B cell (primary cell): Measurements from ENCODE around the gene IDH3A. TPM values are rescaled to one million over a fixed set of nuclear protein-coding genes. Genes with fewer than 3 reads are reported as not detected.

ENCODE experiments used
- ATAC-seq: fragments of 200-7000 bp; cut with Tn5 transposase; one replicate; pipeline ENCODE4 v1.10.0; 2021; ENCODE audit warnings: low read depth, mild to moderate bottlenecking, moderate number of reproducible peaks, moderate library complexity
- CTCF ChIA-PET: fragments of 350-600 bp; sonication (Branson Sonifier 250); formaldehyde crosslinking; loops from one replicate; lab custom pipeline; 2021; ENCODE audit warnings: antibody characterized with exemption, inconsistent platforms; lab: Charles Lee
- POLR2A ChIA-PET: fragments of 350-600 bp; sonication (Branson Sonifier 250); formaldehyde crosslinking; loops from one replicate; lab custom pipeline; 2021; ENCODE audit warnings: antibody characterized with exemption; lab: Charles Lee
- DNase-seq: peaks from one replicate; pipeline ENCODE4 v3.0.0; 2013
- H2AFZ ChIP-seq: 2 replicates; pipeline ENCODE4 v1.6.1; 2012; ENCODE audit warnings: mild to moderate bottlenecking, low read depth, low read length; ENCODE audit not compliant: insufficient read depth, poor library complexity, severe bottlenecking
- H3K27ac ChIP-seq, 2 donors: 1 replicate in 1 of 2; 2 replicates in 1 of 2; pipeline ENCODE4 v1.5.1; 2012 to 2013; ENCODE audit warnings: low read length in 2 of 2, mild to moderate bottlenecking in 2 of 2, moderate library complexity in 1 of 2
- H3K27me3 ChIP-seq, 4 experiments: fragments of 200-600 bp in 1 of 4; sonication (generic) in 1 of 4; replicated peaks in 1 of 4; 1 replicate in 2 of 4; 2 replicates in 2 of 4; pipeline versions ENCODE4 v1.6.1 to v1.7.0; 2013 to 2016; ENCODE audit warnings: low read length in 3 of 4, mild to moderate bottlenecking in 2 of 4, mixed read lengths in 1 of 4, moderate library complexity in 1 of 4; ENCODE audit not compliant: insufficient read depth in 4 of 4, control insufficient read depth in 3 of 4; ENCODE audit errors: control extremely low read depth in 1 of 4
- H3K36me3 ChIP-seq, 2 experiments: replicated peaks in 1 of 2; 1 replicate in 1 of 2; 2 replicates in 1 of 2; pipeline versions ENCODE4 v1.6.1 to v1.7.1; 2013; ENCODE audit warnings: low read length in 1 of 2; ENCODE audit not compliant: insufficient read depth in 2 of 2, control insufficient read depth in 1 of 2; ENCODE audit errors: control extremely low read depth in 1 of 2, extremely low read depth in 1 of 2
- H3K4me1 ChIP-seq, 2 donors: fragments of 200-600 bp in 1 of 2; sonication (generic) in 1 of 2; 1 replicate in 1 of 2; 2 replicates in 1 of 2; pipeline versions ENCODE4 v1.5.1 to v1.6.1; 2013 to 2017; ENCODE audit warnings: low read length in 2 of 2; ENCODE audit not compliant: control insufficient read depth in 2 of 2, insufficient read depth in 2 of 2
- H3K4me2 ChIP-seq: replicated peaks from 2 replicates; pipeline ENCODE3; 2012; ENCODE audit warnings: mild to moderate bottlenecking, low read depth, low read length; ENCODE audit not compliant: poor library complexity, severe bottlenecking
- H3K4me3 ChIP-seq, 5 experiments: fragments of 200-600 bp in 1 of 5; sonication (generic) in 1 of 5; 1 replicate in 3 of 5; 2 replicates in 2 of 5; pipeline versions ENCODE4 v1.5.1 to v1.7.0; 2011 to 2016; ENCODE audit warnings: low read length in 4 of 5, mild to moderate bottlenecking in 4 of 5, low read depth in 2 of 5, control low read depth in 1 of 5, moderate library complexity in 1 of 5; ENCODE audit not compliant: insufficient read depth in 1 of 5; ENCODE audit errors: control extremely low read depth in 1 of 5, extremely low read depth in 1 of 5
- H3K79me2 ChIP-seq: fragments of 200-600 bp; sonication (generic); one replicate; pipeline ENCODE4 v1.6.0; 2016; ENCODE audit warnings: low read length; ENCODE audit not compliant: control insufficient read depth, insufficient read depth
- H3K9ac ChIP-seq: fragments of 200-600 bp; sonication (generic); 2 replicates; pipeline ENCODE4 v1.6.1; 2017; ENCODE audit warnings: mild to moderate bottlenecking, low read length, moderate library complexity
- H3K9me3 ChIP-seq, 3 donors: one replicate each; pipeline versions ENCODE4 v1.6.1 to v1.7.1; 2013; ENCODE audit warnings: low read length in 2 of 3; ENCODE audit not compliant: control insufficient read depth in 2 of 3, insufficient read depth in 1 of 3; ENCODE audit errors: control extremely low read depth in 1 of 3
- H4K20me1 ChIP-seq: 2 replicates; pipeline ENCODE4 v1.6.0; 2012; ENCODE audit warnings: mild to moderate bottlenecking, low read length; ENCODE audit not compliant: insufficient read depth, control insufficient read depth, poor library complexity, severe bottlenecking
- H3K27ac Mint-ChIP-seq: one replicate; pipeline ENCODE4 v1.8.0; 2021; ENCODE audit warnings: mixed read lengths
- H3K27me3 Mint-ChIP-seq: one replicate; pipeline ENCODE4 v1.8.0; 2021; ENCODE audit warnings: mixed read lengths
- H3K4me1 Mint-ChIP-seq: one replicate; pipeline ENCODE4 v1.8.0; 2021; ENCODE audit warnings: mixed read lengths
- H3K4me3 Mint-ChIP-seq: one replicate; pipeline ENCODE4 v1.8.0; 2021; ENCODE audit warnings: mixed read lengths
- H3K9me3 Mint-ChIP-seq: one replicate; pipeline ENCODE4 v1.8.0; 2022; ENCODE audit warnings: mixed read lengths; ENCODE audit not compliant: insufficient read depth
- CTCF ChIP-seq: fragments of 200-600 bp; IDR thresholded peaks from one replicate; pipeline ENCODE4 v1.8.0; 2022; ENCODE audit warnings: antibody characterized with exemption, mild to moderate bottlenecking
- EZH2 ChIP-seq: IDR thresholded peaks from 2 replicates; pipeline ENCODE4 v1.6.1; 2012; ENCODE audit warnings: borderline replicate concordance, low read depth, mild to moderate bottlenecking, moderate library complexity, low read length; ENCODE audit not compliant: insufficient read depth, poor library complexity, severe bottlenecking
- WGBS: methylation state at CpG from one replicate; pipeline ENCODE4 v1.1.5; 2013; ENCODE audit warnings: missing lambda C conversion rate; ENCODE audit not compliant: insufficient coverage; 5-methylcytosine and 5-hydroxymethylcytosine counted together
- intact Hi-C: fragments of 100-400 bp; cut with micrococcal nuclease; formaldehyde crosslinking; loops from one replicate; pipeline ENCODE4 v1.10.0; 2022
- polyA plus RNA-seq: library from polyadenylated mRNA; depleted of rRNA; stranded (reverse); fragments of >200 nt; gene quantifications from 2 replicates; pipeline ENCODE4 v1.2.3, GENCODE V29; 2012
- total RNA-seq, 2 donors: library from RNA; stranded (reverse); fragments of 120-200 nt in 1 of 2; gene quantifications; 1 replicate in 1 of 2; 2 replicates in 1 of 2; pipeline versions ENCODE4 v1.2.3 to v1.2.4, GENCODE V29; 2013 to 2022

The IDH3A gene
- total and polyA plus RNA-seq, 2 donors (not counting 1 experiment from before 2014, with no cell fraction given): 39.7 to 71.7 TPM

GRCh38 chr15:78194568-78194925 lies 45.4 kb downstream of the IDH3A start:
- Histone ChIP-seq H3K27ac (no peak overlapping the region), H3K9me3 (no peaks in the 10 kb centered on the region), H3K4me1 (no peaks in the 10 kb centered on the region), H3K79me2 (no peaks in the 10 kb centered on the region), H3K36me3 (no peaks in the 10 kb centered on the region), H4K20me1 (no peaks in the 10 kb centered on the region), H3K9ac (no peak overlapping the region), H2AFZ (no peak overlapping the region), H3K27me3 (no peaks in the 10 kb centered on the region), H3K4me2 (no peak overlapping the region), H3K4me3 (no peak overlapping the region)
- POLR2A ChIA-PET: interaction anchor here (0.5 to 1.1 kb wide), 2 partner anchors 40 to 46 kb away, joined by 3 to 4 read pairs; partner anchors contain the start of gene IDH3A
- Mint-ChIP-seq H3K4me1 (peaks cover 2% of the 10 kb centered on the region), H3K4me3 (no peak overlapping the region), H3K27ac (no peak overlapping the region), H3K27me3 (no peaks in the 10 kb centered on the region), H3K9me3 (peaks cover 2% of the 10 kb centered on the region)
- TF ChIP-seq EZH2 (no peak), CTCF (no peak)
- DNase-seq (no peak), ATAC-seq (no peak)
- CTCF ChIA-PET: interaction anchor here (0.9 to 16.6 kb wide), 20 partner anchors 9 to 228 kb away, joined by 3 to 394 read pairs (median 13); partner anchors contain the start of genes CIB2 and IDH3A
- 96% methylated on average over 13 of the region's 15 CpGs for WGBS
- intact Hi-C loops: loop anchor here (2.0 kb wide), 1 partner anchor 236 kb away; no protein-coding TSS in a partner anchor

GRCh38 chr15:78195735-78196201 lies 46.6 kb downstream of the IDH3A start:
- Histone ChIP-seq H3K79me2 (no peaks in the 10 kb centered on the region), H3K27me3 (no peaks in the 10 kb centered on the region), H3K36me3 (no peaks in the 10 kb centered on the region), H3K4me1 (no peaks in the 10 kb centered on the region), H3K9ac (no peak overlapping the region), H2AFZ (peak overlapping the region; percentile 39), H3K27ac (no peak overlapping the region), H3K4me3 (no peak overlapping the region), H3K4me2 (no peak overlapping the region), H4K20me1 (no peaks in the 10 kb centered on the region), H3K9me3 (no peaks in the 10 kb centered on the region)
- peak; percentile 79 for TF ChIP-seq CTCF
- TF ChIP-seq EZH2: no peak
- peak; percentile 98 for ATAC-seq
- Mint-ChIP-seq H3K27ac (no peak overlapping the region), H3K4me1 (peaks cover 2% of the 10 kb centered on the region), H3K9me3 (no peaks in the 10 kb centered on the region), H3K4me3 (no peak overlapping the region), H3K27me3 (no peaks in the 10 kb centered on the region)
- CTCF ChIA-PET: interaction anchor here (0.6 to 16.6 kb wide), 53 partner anchors 9 to 242 kb away, joined by 3 to 394 read pairs (median 5); partner anchors contain the start of genes CIB2, DNAJA4, IDH3A and SKIC8
- DNase-seq: peak; percentile 79
- intact Hi-C loops: loop anchor here (1.0 to 5.0 kb wide), 7 partner anchors 46 to 512 kb away; partner anchors contain the start of genes CIB2 and IDH3A
- POLR2A ChIA-PET: interaction anchor here (1.1 to 1.5 kb wide), 3 partner anchors 23 to 65 kb away, joined by 3 to 11 read pairs (median 3); partner anchors contain the start of genes CIB2 and IDH3A
- WGBS: 35% methylated on average over 5 of the region's 7 CpGs
